ENCODE data around the gene C1orf185.
"Not testable (repeated sequence)": the region's sequence is repeated elsewhere in the genome, so short reads cannot be mapped to it uniquely, and the experiment has no call there.

C1orf185 gene

DNA sequence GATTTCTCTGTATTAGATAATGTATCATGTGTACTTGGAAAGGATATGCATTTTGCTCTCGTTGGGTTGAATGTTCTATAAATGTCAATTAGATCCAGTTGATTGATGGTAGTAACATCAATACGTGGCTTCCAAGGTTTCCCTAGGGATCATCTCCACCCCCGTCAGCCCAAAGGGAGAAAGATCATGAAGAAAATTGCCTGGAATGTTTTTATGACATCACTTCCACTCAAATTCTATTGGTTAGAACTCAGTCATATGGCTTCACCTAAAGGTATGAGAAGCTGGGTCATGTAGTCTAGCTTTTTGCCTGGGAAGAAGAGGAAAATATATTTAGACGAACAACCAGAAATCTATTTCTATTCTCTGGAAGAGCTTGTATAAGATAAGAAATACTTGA lies at the start of gene C1orf185:
TSS of gene C1orf185 (plus strand) at position 253 of the 400 bp plus-strand sequence. CDS start at position 259, 6 bp downstream.
- no peak for DNase-seq

DNA sequence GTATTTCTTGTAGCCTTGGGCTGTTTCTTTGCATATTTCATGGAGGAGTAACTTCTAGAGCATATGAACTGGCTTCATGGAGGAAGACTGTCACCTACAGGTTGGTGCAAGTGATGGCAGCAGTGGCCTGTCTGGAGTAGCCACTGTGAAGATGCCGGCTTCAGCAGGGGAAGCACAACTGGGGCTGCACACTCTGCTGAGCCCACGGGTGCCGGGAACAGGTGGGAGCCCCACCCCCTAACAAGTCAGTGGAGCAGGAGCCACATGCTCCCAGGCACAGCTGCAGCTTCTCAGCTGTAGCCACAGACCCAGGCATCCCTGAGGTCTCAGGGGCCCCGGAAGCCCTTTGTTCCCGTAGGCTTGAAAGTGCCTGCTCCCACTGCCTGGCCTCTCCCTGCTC lies 43.2 kb upstream of the C1orf185 start:
- peak; percentile 7 for DNase-seq

DNA sequence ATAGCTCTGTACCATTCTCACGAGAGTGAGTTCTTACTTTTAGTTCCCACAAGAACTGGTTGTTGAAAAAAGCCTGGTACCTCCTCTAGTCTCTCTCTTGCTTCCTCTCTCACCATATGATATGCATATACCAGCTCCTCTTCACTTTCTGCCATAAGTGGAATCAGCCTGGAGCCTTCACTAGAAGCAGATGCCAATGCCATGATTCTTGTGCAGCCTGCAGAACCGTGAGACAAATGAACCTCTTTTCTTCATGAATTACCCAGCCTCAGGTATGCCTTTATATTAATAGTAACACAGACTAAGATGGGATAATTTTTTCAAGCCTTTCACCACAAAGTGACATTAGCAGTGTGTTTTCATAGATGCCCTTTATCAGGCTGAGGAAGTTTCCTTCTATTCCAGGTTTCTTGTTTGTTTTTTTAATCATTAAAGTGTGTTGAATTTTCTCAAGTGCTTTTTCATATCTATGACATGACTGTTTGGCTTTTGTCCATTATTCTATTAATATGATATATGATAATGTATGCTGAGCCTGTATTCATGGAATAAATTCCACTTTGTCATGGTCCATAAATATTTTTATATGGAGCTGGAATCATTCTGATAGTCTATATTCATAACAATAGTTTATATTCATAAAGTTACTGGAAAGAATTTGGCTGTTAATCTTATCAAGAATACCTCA lies 40.7 kb upstream of the C1orf185 start:
- no peak for DNase-seq

DNA sequence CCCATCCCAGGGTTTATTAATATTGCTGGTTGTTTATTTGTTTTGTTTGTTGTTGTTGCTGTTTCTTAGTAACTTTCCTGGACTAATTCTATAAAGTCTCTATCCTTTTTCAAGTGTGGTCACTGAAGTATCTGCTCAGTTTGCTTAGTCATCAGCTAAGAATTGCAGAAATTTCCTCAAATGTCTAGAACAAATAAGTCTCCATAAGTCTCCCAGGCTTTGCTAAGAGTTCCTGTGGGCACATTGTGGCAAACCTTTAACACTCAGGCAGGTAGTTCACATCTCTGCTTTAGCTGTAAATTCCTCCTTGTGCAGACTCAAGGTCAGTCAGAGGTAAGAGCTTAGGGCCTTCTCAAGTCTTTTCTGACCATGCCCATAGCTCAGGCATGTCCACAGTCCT lies 38.9 kb upstream of the C1orf185 start:
- DNase-seq, result no peak

DNA sequence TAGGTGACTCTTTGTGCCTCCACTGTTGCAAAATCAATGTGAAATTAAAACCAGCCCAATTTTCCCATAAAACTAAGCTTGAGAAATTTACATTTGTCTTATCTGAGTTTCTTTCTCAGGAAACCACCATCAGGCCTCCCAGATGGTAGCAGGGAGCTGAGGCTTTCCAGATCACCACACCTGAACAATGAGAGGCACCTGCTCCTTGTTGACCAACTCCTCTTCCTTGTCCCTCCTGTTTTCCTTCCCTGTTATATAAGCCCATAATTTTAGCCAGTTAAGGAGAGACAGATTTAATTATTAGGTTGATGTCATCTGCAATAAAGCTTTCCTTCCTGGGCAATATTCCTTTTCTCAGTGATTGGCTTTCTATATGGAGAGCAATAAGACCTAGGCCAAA lies 32.0 kb upstream of the C1orf185 start:
- no peak for DNase-seq

DNA sequence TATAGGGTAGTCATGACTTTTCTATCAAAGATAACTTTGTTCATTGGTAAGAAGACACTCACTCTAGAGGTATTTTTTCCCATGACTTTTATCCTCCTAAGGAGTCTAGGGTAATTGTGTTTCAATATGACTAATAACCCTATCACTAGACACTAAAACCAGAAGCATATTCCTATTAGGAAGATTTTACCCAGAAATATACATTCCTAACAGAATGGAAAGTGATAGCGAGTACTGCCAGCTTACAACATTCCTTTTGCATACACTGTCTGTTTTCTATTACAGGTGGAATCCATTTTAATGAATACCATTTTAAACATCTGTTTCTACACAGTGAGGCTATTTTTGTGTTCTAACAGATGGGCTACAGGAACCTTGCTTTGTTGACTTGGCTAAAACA lies 31.4 kb upstream of the C1orf185 start:
- DNase-seq, result no peak

DNA sequence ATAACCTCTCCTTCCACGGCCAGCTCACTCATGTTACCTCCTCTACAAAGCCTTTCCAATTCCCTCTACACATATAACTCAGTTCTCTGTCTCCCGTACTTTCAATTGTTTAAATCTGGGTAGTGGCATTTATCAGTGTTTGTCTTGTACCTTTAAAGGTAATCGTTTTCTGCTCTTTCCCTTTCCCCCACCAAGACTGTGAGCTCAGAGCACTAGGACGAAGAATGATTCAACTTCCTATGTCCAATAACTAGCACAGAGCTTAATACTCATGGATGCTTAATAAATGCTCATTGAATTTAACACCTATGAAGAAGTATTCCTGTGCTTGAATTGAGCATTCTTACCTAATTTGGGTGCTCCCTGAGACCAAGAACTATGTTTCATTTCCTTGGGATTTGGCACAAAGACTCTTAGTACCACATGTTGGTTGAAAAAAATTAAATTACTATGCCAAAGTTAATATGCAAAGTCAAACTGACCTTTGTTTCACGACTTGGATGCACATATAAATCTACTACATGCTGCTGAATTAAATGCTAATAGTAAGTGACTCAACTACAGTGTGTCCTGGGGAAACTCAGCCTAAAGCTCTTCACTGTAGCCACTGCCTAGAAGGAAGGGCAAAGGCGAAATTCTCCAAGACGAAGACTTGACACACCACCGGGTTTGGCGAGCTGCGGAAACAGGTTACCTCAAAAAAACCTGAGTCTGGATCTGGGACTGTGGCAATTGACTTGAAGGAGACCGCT lies 30.6 kb upstream of the C1orf185 start:
- DNase-seq, result no peak

DNA sequence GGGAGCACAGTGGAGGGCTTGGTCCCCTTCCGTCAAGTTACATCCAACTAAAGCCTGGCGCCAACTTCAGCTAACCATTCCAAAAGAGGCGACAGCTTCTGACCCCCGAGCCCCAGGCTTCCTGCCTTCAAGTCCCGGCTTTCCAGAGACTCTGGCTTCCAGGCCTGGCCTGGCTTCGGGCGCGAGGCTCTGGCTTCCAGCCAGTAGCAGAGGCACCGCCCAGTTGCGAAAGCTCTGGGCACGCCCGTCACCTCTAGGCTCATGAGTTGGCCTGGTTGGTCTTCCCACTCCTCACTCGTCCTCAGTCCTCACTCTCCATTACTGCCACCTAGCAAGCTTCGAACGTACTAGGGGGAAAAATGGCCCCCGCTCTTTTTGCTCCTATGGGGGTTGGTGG lies 30.0 kb upstream of the C1orf185 start:
- DNase-seq, result no peak

DNA sequence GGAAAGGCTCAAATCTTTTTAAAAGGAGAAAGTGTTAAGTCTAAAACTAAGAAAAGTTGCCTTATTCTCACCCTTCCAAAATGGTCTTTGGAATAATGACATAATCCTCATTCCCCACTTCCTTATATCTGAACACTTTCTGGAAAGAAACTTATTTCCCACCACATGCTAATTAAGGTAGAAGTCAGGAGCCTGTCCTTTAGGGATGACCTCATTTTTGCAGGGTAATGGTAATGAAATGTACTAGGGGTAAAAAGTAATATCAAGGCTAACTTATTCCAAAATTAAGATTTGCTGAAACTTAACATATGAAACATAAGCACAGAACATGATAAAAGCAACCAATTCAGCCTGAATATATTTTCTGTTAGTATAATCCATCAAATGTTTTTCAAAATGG lies 29.4 kb upstream of the C1orf185 start:
- no peak for DNase-seq

DNA sequence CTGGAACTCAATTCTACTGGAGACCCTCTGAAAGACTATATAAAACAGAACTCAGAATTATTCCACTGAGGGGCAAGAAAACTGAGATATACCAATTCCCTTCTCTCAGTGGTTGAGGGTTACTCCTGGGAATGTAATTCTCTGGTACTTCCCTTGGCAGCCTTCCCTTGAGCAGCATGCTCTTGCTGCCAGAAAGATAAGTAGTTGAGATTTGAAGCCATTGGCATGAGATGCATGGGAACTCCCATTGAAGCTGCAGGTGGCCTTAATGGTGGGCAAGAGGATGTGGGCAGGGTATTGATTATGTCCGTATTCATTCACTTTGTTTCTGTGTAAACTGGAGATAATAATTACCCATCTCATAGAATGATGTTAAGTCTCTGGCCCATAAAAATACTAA lies 28.6 kb upstream of the C1orf185 start:
- no peak for DNase-seq

DNA sequence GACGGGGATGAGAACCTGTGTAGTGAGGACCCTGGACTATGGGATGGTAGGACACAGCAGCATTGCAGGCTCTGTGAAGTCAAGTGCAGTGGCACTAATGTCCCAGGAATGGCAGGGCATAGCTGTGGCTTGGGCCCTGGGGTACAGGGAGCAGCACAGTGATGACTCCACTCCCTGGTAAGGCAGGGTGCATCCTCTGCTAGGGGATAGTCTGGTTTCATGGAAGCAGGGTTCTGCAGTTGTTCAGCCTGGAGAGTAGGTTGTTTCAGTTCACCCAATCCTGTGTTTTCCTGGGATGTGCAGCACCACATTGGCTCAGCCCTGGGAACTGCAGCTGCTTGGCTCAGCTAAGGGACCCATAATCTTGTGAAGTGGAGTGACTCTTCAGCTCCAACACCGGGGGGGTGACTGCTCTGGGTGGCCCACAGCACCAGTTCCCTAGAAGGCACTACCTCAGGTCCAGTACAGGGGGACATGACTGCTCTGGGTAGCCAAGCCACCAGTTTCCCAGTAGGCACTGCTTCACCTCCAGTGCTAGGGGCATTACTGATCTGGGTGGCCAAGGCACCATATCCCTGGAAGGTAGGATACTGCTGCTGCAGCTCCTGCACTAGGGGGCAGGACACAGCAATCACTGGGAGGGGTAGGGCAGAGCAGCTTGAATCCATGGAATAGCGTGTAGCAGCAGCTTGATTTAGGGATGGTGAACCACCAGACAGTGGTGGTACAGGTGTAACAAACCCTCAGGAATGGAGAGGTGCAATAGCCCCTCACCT lies 15.3 kb upstream of the C1orf185 start:
- DNase-seq, result no peak

DNA sequence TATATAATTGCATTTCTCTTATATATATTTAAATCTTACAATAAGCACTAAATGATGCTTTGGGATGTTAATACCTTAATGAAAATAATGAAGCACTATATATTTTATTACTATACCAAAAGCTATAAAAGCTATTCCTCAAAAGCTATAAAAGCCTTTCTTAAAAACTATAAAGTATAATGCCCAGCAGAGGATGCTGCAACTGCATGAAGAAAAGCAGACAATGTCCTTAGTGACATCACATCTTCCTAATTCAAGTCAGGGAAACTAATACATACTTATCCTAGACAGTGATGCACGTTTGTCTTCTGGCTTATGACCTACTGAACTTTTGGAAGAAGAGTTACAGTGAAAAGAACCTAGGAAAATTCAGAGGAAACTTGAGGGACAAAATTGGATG lies 13.6 kb upstream of the C1orf185 start:
- DNase-seq, result peak; percentile 40

DNA sequence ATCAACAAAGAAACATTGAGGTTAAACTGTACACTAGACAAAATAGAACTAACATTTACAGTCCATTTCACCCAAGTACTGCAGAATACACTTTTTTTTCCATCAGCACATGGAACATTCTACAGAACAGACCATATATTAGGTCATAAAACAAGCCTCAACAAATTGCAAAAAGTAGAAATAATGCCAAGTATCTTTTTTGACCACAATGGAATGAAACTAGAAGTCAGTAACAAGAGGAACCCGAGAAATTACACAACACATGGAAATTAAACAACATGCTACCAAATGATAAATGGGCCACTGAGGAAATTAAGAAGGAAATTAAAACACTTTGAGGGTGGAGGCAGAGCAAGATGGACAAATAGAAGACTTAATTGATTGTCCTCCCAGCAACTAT lies 8.4 kb upstream of the C1orf185 start:
- peak; percentile 66 for DNase-seq

DNA sequence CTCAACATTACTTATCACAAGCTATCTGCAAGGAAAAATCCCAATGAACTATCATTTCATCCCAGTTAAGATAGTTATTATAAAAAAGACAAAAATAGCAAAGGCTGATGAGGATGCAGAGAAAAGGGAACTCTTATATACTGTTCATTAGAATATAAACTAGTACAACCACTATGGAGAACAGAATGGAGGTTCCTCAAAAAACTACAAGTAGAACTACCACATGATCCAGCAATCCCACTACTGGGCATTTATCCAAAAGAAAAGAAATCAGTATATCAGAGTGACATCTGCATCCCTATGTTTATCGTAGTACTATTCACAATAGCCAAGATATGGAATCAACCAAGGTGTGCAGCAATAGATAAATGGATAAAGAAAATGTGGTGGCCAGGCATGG lies 4.9 kb upstream of the C1orf185 start:
- peak; percentile 11 for DNase-seq

DNA sequence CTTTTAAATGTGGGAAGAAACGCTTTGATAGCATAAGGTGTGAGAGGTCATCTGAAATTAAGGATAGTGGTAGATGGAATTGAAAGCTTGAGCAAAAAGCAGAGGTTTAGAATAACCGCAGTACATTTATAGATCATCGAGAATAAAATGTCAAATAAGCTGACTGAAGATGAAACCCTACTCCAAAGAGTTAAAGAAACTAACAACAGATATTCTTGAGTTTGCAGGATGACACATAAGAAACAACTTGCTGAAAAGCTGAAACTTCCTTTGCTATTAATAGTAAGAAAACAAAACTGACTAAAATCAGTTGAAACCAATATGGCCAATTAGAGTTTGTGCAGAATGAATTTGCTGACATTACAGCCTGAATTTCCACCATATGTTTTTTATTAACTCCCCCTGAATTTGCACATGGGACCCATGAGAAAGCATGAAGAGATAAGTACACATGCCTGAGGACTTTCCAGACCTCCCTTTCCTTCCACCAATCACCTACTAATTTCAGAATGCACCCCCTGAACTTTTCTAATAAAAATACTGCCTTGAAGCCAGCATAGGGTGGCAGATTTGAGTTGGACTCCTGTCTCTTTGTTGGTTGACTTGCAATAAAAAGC lies 1.7 kb upstream of the C1orf185 start:
- no peak for DNase-seq

DNA sequence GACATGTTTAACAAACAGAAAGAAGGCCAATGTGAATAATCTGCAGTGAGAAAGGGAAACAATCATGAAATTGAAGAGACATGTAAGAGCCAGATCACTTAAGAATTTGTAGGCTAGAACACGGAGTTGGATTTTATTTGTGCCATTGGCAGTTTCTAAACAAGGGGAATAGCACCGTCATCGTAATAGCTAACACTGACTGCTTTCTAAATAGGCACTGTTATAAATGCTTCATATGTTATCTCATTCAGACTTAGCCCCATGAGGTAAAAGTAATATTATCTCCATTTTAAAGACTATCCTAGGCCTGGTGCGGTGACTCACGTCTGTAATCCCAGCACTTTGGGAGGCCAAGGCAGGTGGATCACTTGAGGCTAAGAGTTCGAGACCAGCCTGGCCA lies 12.1 kb downstream of the C1orf185 start:
- DNase-seq, result no peak

DNA sequence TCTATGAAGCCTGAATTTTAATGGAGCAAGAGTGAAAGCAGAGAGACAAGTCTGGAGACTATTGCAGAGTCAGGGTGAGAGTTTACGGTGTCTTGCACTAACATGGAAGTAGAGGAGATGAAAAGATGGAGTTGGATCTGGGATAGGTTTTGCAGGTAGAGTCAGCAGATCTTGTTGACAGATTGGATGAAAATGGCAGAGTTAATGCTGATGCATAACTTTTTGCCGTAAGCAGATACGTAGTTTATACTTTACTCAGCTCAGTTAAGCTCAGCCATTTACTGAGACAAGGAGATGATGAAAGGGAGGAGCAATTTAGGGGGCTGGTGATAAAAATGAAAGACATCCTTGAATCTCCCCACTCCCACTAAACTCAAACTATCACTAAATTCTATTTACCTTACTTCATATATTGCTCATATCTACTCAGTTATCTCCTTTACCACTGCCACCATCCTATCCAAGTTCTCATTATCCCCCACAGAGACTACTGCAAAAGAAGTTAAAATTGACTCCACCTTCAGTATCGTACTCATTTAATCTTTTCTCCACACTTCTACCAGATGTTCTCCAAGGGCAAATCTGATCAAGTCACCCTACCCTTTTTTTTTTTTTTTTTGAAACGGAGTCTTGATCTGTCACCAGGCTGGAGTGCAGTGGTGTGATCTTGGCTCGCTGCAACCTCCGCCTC lies 13.8 kb downstream of the C1orf185 start:
- DNase-seq, result no peak

DNA sequence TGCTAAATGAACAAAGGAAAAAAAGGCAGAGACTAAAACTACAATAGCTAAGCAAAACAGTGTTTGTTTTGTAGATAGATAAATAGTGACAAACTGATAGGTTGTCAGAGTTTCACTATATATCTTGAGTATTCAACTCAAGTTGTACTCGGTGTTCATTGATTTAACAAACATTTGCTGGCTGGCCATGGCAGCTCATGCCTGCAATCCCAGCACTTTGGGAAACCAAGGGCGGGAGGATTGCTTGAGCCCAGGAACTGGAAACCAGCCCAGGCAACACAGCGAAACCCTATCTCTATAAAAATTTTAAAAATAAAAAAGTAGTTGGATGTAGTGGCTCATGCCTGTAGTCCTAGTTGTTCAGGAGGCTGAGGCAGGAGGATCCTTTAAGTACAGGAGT lies 17.3 kb downstream of the C1orf185 start:
- no peak for DNase-seq

DNA sequence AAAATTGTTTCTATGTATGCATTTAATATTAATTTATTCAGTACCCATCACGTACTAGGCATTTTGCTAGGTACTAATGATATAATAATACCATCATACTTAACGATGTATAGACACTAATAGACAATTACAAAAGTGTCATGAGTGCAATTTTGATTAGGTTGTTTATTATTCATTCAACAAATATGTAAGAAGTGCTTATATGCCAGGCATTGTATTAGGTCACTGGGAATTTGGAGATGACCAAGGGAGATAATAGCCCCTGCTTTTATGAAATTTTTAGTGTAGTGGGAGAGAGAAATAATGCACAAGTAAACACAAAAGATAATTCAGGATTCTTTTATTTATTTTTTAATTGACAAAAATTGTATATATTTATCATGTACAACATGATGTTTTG lies 18.6 kb downstream of the C1orf185 start:
- no peak for DNase-seq

DNA sequence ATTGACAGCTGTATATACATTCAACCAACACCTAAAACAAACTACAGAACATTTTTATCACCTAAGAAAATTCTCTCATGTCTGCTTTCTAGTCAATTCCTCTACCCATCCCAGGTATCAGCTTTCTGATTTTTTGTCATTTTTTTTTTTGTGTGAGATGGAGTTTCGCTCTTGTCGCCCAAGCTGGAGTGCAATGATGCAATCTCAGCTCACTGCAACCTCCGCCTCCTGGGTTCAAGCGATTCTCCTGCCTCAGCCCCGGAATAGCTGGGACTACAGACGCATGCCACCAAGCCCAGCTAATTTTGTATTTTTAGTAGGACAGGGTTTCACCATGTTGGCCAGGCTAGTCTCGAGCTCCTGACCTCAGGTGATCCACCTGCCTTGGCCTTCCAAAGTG lies 25.1 kb downstream of the C1orf185 start:
- DNase-seq, result not testable (repeated sequence)

DNA sequence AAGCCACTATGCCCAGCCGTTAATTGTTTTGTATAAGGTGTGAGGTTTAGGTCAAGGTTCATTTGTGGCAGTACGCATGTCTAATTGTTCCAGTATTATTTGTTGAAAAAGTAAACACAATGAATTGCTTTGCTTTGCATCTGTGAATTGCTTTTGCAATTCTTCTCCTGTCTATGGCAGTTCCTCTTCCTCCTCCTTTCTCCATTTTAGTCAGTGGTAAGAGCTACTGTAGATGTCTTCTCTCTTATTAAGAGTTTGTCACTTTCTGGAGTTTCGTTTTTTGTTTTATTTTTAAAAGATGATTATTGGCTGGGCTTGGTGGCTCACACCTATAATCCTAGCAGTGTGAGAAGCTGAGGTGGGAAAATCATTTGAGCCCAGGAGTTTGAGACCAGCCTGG lies 29.2 kb downstream of the C1orf185 start:
- DNase-seq, result peak; percentile 18

DNA sequence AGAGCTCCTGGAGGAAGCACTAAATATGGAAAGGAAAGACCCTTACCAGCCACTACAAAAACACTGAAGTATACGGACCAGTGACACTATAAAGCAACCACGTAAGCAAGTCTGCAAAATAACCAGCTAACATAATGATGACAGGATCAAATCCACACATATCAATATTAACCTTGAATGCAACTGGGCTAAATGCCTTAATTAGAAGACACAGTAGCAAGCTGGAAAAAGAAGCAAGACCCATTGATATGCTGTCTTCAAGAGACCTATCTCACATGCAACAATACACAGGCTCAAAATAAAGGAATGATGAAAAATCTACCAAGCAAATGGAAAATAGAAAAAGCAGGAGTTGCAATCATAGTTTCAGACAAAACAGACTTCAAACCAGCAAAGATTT lies 31.0 kb downstream of the C1orf185 start:
- no peak for DNase-seq

DNA sequence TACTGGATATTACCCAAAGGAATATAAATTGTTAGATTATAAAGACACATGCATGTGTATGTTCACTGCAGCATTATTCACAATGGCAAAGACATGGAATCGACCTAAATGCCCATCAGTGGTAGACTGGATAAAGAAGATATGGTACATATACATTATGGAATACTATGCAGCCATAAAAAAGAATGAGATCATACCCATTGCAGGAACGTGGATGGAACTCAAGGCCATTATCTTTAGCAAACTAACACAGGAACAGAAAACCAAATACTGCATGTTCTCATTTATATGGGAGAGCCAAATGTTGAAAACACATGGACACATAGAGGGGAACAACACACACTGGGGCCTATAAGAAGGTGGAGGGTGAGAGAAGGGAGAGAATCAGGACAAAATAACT lies 35.7 kb downstream of the C1orf185 start:
- not testable (repeated sequence) for DNase-seq
